Stimulated activated CD4-positive, alpha-beta T cell treated with anti-CD3 and anti-CD28 coated beads, Interleukin-4, amount 100 ng/mL, for 1 hour (primary cell): ENCODE results near the gene KCNG2.

Source experiments
- DNase-seq: peaks from one replicate; pipeline ENCODE4 v3.0.0-alpha.2; 2020

Gene KCNG2

DNA sequence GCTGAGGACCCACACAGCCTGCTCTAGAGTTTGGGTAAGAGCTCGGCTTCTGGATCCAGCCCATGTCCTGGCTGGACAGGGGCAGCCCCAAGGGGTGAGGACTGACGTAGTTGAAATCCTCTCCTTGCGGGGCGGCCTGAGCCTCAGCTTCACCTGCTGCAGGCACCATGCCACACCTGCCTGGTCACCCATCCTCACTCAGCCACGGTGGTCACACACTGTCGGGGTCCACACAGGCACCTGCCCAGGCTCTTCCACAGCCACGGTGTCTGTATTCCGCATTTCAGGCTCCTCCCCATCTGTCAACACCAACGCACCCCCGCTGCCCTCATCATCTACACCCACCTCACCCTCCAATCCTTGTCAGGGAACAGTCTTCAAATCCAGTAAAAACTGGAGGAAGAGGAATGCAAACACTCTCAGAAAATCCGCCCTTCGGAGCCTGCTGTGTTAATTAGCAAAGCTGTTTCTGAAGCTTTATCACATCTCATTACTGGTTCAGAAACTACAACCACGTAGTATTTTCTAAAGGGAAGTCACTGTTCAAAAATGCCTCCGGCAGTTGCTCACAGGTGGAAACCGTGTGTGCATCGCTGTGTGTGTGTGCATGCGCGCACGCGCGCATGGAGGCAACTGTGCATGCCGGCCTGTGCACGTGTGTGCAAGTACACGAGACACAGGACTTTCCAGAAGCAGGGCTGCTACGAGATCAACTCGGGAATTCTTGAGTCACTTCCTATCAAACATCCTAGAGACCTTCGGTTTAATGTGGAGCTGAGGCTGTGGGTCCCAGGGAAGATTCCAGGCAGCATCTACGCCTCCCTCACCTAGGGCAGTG, 115.5 kb downstream of the KCNG2 start:
- no peak for DNase-seq

DNA sequence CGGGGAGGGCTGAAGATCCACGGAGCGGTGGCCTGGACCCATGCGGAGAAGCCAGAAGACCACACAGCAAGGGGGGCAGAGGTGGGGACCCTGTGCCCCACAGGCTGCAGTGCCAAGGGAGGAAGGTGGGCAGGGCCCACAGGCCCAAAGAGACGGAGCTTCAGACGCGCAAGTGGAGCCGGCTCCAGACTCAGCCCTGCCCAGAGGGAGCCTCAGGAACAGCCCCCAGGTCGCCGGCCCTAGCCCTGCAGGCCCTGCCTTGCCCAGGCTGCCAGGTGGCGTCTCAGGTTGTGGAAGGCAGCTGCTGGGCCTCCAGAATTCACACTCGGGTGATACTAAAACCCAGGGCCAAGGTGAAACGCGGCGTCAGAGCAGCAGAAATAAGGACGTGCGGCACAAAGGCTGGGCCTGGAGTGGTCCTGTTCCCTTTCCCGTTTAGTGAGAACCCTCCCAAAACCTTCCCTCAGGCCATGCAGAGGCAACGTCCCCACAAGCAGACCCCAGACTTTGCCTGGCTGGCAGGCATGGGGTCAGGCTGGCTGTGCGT, 116.9 kb downstream of the KCNG2 start:
- no peak for DNase-seq

DNA sequence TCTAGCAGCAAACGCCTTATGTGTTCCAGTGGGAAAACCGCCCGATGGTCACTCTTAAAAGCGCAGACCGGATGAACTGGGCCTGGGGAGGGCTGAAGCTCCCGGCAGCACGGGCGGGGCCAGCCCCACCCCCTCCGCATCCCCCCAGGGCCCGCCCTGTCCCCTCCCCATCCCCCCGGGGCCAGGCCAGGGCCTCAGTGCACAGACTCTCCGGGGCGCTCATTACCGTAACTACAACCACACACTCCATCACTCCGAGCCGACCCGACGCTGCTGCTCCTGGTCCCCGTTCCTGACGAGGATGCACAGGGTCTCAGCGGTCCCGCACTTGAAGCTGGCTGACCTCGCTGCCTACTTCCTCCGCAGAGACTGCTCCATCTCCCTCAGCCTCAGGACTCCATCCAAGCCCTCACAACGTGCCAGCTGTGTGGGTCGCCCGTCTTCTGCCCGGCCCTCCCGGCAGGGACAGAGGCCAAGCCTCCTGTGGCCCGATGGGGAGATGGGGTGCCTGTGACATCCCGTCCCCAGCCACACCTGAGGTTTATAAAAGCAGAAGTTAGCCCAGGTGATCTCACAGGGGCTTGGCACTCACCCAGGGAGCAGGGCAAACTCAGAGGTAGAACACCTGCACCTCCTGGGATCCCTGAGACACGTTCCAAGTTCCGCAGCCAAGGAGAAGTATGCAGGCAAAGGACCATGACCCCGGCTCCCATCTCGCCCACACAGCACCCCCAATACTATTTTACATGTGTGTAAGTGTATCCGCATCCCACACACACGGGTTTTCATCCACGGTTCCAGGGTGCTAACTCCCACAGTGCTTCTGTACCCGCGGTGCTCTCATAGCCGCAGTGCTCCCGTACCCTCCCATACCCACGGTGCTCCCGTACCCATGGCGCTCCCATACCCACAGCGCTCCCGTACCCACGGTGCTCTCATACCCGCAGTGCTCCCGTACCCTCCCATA, 117.7 kb downstream of the KCNG2 start:
- DNase-seq: no peak

DNA sequence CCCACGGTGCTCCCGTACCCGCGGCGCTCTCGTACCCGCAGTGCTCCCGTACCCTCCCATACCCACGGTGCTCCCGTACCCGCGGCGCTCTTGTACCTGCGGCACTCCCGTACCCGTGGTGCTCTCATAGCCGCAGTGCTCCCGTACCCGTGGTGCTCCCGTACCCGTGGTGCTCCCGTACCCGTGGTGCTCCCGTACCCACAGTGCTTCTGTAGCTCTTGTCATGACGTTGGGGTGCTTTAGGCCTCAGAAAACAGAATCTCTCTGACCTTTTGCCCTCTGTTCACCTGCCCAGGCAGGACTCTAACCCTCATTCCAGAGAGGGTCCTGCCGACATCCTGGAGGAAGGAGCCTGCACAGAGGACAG, 118.4 kb downstream of the KCNG2 start:
- no peak for DNase-seq

DNA sequence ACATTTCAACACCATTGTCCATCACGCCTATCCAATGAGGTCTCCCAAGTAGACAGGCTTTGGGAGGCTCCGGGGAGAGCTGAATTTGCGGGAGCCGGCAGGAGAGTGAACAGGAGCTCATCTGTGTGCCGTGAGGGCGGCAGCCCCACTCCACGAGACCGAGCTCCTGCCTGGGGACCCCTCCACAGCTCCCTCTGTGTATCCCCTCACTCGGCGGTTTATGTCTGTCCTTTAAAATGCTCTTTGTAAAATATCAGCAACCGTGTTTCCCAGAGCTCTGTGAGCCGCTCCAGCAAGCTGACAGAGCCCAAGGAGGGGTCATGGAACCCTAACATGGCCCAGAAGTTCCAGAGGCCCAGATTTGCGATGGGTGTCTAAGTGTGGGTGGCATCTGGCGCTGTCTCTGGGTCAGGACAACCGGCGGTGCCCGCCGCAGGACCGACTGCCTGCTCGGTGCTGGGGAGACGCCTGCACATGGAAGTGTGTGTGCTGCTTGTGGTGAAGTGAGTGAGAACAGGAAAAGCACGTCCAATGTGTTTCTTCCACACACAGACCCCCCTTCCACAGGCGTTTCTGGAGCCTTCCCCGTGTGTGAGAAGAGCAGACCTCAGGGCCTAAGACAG, 118.9 kb downstream of the KCNG2 start:
- no peak for DNase-seq

DNA sequence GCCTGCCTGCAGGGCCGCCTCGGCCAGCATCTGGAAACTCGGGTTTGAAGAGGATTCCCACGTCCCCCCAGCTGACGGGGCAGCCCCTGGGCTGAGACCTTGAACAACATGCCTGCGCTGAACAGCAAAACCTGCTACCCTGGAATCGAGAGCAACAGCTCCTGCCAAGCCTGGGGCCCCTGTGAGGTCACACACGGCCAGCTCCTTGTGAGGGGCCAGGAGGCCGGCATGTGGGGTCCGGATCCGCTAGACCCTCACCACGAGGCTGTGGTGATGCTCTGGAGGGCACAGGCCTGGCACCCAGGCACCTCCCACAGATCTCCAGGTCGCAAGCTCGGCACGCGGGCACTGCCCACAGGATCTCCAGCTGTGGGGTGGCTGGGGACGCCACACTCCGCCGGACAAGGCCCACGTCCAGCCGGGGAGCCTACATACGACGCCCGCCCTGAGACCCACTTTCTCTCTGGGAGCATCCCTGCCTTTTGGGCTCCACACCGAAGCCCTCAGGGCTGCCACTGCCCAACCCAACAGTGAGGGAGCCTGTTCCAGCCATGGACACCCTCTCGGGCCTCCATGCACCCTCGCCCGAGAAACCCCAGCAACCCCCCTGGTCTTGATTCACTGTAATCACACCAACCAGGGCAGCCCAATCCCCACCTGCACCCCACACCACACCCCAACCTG, 119.6 kb downstream of the KCNG2 start:
- DNase-seq: no peak

DNA sequence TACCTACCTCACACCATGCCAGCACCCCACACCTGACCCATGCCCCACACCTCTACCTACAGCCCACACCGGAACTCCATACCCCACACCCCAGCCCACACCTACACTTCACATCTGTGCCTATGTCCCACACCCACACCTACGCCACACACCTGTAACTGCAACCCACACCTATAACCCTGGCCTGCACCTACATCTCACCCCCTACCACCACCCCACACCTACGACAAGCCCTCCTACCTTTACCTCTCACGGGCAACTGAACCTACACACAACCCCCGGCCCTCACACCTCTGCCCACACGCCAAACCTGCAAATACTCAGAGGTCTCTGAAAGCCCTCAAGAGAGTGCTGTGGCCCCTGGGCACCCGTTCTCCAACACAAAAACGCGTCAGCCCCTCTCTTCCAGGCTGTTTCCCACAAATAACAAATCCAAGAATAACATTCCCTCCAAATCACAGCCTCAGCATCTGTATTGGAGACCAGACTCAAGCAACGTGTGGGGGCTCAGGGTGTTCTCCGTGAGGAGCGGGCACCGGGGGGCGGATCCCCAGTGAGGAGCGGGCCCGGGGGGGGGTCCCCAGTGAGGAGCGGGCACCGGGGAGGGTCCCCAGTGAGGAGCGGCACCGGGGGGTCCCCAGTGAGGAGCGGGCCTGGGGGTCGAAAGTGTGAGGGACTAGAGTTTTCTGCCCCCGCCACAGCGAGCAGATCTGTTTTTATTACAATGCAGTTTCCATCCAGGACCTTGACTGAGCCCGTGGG, 120.3 kb downstream of the KCNG2 start:
- no peak for DNase-seq

DNA sequence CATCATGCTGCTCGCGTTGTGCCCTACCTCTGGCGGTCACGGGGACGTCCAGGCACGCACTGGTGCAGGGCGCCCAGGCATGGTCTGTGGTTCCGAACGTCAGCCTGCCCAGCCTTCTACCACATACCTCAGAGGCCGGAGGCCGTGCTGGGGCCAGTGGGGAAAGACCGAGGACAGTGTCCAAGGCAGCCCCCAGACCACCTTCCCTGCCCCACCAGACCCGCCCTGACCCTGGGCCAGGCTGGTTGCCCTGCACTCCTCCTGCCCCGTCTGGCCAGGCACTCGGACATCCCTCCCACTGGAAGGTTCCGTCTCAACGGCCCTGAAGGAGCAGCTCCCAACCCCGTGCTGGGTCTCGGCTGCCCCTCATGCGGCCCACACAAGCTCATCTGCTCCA, 120.9 kb downstream of the KCNG2 start:
- no peak for DNase-seq

DNA sequence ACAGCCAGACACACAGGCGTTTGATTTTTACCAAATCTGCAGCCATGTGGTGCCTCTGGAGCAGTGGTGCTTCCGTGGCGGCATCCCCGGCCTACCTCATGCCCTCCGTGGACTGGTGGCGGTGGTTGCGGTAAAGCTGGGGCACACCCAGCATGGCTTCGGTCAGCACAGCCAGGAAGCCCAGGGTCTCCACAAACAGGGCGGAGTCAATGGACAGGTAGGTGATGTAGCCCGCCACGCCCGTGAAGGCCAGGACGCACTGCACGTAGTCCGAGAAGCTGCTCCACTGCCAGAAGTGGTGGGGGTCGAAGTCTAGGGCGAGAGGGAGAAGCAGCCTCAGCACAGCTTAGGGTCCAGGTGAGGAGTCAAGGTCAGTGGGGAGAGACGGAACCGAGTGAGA, 121.4 kb downstream of the KCNG2 start:
- no peak for DNase-seq

DNA sequence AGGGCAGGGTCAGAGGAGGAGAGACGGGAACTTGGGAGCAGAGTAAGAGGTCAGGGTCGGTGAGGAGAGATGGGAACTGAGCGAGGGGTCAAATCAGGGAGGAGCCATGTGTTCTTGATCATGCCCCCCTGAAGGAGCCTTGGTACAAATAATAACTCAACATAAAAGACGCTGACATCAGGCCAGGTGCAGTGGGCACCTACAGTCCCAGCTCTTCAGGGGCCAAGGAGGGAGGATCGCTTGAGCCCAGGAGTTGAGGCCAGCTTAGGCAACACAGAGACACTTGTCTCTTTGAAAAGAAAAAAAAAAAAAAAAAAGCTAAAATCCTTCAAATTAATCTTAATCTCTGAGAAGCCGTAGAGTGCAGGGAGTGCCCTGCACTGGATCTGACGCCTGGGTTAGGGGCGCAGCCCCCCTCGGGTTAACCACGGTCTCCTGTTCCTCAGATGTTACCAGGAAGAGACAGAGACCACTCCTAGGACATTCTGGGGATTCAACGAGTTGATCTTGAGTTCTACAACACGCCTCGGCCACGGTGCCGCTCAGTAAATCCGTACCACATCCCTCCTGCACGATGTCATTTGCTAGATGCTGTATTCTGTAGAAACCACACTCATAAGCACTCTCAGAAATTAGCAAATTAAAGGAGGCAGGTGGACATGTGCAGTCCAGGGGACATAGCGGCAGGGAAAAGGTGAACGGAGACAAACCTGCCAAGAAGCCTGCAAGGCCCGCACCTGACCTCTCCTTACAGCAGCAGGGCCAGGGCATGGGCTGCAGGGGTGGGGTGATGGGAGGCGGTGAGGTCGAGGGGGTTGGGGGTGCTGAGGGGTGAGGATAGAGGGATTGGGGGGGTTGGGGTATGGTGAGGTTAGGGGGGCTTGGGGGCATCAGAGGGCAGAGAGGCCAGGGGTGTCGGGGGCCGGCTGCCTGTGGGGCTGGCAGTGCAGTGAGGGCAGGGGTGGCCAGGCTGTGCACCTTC, 124.5 kb downstream of the KCNG2 start:
- DNase-seq: no peak

DNA sequence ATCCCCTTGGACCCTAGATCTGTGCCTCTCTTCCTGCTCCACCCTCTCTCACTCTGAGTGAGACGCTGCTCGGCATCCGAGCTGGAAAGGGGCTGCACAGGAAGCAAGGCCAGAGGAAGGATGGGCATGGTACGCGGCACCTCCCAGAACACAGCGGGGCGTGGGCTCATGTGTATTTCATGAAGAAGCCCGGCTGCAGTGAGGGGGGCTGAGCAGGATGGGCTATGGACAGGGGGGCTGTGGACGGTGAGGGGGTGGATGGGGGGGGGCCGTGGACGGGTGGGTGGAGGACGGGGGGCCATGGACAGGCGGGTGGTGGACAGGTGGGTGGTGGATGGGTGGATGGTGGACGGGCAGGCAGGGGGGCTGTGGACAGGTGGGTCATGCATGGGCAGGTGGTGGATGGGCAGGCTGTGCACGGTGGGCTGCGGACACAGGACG, 125.3 kb downstream of the KCNG2 start:
- DNase-seq: no peak

DNA sequence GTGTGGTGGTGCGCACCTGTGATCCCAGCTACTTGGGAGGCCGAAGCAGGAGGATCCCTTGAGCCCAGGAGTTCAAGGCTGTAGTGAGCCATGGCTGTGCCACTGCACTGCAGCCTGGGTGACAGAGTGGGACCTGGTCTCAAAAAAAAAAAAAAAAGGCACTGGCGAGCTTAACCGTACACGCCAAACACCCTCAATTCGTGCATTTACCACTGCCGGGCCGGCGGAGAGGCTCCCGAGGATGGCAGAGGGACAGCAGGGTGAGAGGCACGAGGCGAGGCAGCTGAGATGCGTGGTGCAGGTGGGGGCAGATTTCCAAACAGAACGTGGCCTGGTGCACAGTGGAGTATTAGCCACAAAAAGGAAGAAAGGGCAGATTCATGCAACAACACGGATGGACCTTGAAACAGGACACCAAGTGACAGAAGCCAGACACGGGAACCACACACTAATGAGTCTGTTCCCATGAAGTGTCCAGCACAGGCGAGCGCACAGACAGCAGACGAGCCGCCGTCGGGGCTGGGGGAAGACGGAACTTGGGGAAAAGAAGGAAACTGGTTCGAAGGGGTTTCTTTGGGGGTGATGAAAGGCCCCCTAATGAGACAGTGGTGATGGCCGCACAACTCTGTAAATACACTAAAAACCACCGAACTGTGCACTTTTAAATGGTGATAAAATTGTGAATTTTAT, 126.3 kb downstream of the KCNG2 start:
- no peak for DNase-seq

DNA sequence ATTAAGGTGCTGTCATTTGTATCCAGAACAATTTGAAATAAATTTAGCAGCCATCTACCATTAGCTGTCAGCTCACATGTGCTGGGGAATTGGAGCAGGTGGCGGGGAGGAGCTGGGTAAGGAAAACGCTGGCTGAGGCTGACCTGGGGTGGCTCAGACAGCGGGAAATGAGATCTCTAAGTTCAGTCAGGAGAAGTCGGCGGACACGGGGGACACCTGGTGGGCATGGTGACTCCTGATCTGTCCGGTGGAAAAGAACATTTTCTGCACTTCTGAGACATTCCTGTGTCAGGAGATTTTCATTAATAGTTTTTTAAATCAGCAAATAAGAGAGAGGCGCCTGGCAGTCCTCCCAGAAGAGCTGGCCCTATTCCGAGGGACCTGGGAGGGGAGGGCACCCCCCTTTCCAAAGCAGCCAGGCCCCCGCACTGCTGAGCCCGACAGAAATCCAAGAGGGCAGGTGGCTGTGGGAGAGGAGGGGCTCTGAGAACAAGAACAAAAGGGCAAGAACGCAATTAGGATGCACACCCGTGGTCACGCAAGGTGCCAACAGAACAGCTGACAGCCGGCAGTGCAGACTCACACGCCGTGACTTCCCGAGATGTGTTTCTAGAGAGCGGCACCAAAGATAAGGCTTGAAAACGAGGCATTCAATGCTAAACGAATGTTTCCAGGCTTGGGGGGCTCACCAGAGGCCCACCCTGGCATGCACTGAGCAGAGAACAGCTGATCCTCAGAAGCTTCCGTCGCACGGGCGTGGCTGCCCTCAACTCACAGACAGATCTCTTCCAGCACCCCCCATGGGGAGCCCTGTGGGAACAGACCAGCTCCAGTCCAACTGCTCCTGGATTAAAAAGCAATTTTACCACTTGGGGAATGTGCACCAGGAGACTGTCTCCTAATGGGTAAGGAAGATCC, 127.3 kb downstream of the KCNG2 start:
- no peak for DNase-seq

DNA sequence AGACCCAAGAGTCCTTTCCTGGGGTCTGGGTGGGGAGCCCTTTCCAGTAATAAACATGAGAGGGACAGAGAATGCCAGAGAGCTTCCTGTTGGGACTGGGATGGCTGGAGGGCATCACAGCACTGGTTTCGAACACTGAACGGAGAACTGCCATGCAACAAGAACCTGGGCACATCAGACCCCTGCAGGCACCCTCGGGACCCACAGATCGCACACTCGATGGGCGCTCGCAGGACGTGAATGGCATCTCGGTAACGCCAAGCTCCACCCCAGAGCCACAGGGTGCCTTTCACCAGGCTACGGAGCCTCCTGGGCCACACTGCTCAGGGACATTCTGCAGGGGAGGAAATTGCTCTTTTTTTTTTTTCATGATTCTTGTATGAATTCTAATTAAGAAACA, 128.6 kb downstream of the KCNG2 start:
- DNase-seq: no peak

DNA sequence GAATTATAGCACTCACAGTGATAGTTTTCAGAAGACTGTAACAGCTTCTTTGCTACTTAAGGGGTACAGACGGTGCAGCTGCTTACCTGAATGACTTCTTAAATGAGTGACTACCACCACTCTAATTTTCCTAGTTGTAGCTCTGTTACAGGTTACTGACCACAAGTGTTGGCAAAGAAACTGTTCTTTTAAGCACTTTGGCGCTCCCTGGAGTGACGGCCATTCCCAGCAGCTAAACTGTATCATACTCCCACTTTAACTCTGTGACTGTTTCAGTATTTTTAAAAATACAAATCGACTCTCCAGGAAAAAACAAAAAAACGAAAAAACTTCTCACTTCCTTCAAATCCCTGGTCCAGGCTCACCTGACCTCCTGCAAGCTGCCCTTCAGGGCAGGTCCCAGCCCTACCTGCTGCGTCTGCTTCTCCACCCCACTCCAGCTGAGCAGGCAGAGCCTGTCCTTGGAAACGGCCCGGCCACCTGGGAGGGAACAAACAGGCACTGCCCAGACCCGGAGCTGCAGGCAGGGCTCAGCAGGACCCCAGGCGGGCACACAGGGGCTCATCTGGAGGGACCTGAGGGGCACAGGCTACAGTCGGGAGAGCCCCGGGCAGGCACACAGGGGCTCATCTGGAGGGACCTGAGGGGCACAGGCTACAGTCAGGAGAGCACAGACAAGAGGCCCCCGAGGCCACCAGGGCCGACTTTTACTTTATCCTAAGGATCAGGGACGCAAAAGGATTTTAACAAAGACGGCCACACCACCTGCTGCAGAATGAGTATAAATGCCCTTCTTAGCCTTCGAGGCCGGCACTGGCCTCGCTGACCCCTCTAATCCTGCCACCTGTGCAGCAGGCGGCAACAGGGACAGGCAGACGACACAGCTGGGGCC, 129.2 kb downstream of the KCNG2 start:
- DNase-seq: no peak

DNA sequence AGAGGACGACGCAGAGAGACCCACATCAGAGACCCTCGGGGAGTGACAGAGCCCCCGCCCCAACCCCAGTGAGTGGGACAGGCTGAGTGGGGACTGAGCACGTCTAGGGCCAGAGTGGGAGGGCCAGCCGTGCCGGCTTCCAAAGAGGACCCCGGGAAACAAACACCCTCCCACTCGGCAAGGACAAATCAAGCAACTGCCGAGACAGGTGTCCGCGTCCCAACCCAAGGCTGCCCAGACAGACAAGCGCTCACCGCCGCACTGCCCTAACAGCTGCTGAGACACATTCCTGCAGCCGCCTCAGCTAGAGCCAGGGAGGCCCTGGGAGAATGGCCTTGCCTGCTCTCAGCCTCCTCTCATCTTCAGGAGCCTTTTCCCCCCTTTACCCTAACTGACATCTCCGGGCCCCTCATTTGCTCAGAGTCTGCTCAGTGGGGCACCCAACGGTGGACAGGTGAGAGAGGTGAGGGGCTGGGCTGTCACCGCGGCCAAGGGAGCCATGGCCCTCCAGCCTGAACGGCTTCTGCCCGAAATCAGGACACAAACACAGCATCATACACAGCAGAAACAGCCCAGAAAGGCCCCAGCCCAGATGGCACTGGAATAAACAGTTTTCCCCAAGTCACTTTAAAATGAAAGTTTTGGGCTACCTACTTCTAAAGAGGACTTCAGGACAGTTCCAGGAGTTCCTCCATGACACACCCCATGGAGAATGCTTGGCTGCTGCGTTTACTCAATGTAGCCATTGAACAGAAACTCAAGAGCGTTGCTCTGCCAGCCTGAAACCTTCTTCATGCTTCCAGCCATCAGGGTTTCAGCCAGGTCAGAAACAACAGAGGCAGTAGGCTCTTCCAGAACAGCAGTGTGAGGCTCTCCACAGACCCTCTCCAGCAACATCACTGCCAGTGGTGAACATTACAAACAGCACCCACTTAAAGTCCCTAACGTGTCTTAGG, 130.1 kb downstream of the KCNG2 start:
- DNase-seq: no peak
